ENCODE data around the gene TSEN34.
"Not testable (repeated sequence)": the region's sequence is repeated elsewhere in the genome, so short reads cannot be mapped to it uniquely, and the experiment has no call there.

The TSEN34 gene

GRCh38 chr19:54240372-54241336 lies 49.5 kb downstream of the TSEN34 start:
- DNase-seq: not testable (repeated sequence)

DNA sequence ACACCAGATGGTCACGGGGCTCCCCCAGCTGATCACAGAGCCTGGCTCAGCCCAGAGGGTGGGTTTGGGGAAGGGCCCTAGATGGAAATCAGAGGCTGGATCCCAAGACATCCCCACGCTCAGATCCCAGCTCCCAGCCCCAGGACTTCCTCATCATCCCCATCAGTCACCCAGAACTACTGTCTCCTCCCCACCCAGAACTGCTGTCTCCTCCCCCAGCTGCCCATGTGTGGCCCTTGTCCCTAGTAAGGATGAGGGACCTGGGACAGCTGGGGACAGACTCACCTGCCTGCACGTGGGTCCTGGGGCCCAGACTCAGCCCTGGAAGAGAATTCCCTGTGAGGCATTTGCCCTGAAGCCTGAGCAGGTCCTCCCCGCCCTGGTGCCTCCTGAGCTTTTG lies 51.1 kb downstream of the TSEN34 start:
- DNase-seq: not testable (repeated sequence)

DNA sequence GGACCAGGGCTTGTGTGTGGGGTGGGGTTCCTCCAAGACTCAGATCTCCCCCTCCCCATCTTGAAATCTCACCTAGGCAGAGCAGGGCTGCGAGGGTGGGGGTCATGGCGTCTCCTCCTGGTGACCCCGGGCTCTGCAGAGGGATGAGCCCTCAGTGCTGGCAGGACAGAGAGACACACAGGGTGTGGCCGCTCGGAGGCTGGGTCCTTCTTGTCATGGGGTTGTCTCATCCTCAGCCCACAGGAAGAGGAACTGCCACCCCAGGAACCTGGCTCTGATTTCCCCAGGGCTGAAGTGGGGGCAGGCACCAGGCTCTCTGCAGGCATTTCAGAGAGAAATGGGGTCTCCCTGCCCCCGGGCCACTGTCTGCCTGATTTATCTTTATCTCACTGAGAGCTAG lies 51.5 kb downstream of the TSEN34 start, which contains the start of gene LILRA6:
LILRA6 (minus strand) TSS at position 145 of the 400 bp plus-strand sequence.
- DNase-seq: not testable (repeated sequence)

DNA sequence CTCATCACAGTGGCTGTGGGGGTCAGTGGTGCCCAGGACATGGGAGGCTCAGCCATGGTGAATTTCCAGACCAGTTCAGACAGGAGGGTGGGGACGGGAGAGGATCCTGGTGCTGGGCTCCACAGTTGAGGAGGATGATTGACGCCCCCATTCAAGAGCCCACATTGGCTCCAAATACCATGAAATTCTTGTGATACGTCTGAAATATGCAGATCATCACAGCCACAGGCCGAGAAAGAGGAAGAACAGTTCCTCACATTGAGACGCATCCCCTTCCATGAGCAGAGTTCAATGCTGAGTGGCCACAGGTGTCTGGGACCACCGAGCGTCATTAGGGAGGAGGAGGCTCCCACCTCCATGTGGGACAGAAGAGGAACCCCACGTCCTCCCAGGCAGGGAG lies 52.7 kb downstream of the TSEN34 start:
- not testable (repeated sequence) for DNase-seq
